HL-60 (cell line): ENCODE measurements around the gene PCDHGA1.

Experiments
- CTCF ChIP-seq: IDR thresholded peaks from one replicate; pipeline ENCODE4 v1.5.1; 2011; ENCODE audit warnings: low read length, control low read depth, inconsistent platforms; ENCODE audit not compliant: insufficient read depth
- GABPA ChIP-seq: IDR thresholded peaks from 2 replicates; pipeline ENCODE4 v1.6.1; 2012; ENCODE audit warnings: low read depth

- TF ChIP-seq CTCF (no peak), GABPA (no peak)
Observed at GRCh38 chr5:141486091-141486490, 155.8 kb downstream of the PCDHGA1 start.
